ENCODE results near the gene KAT6B.

Gene KAT6B

DNA sequence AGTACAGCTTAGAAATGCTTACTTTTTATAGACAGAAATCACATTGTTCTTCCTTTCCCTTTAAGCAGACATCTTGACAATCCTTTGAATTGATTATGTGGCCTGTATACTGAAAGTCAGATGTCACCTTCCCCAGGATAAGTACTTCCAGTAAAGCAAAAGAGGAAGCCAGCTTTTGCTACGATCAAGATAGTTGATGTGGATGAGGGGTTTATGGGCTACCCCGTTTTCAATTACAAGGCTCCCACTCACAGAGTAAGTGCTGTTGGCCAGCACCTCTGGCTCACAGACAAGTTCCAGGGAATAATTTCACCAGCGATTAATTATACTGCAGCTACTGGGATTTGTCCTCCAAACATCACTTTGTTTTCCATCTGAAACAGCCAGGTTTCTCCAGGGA, 189.9 kb downstream of the KAT6B start:
- TF ChIP-seq, protein P1, sequence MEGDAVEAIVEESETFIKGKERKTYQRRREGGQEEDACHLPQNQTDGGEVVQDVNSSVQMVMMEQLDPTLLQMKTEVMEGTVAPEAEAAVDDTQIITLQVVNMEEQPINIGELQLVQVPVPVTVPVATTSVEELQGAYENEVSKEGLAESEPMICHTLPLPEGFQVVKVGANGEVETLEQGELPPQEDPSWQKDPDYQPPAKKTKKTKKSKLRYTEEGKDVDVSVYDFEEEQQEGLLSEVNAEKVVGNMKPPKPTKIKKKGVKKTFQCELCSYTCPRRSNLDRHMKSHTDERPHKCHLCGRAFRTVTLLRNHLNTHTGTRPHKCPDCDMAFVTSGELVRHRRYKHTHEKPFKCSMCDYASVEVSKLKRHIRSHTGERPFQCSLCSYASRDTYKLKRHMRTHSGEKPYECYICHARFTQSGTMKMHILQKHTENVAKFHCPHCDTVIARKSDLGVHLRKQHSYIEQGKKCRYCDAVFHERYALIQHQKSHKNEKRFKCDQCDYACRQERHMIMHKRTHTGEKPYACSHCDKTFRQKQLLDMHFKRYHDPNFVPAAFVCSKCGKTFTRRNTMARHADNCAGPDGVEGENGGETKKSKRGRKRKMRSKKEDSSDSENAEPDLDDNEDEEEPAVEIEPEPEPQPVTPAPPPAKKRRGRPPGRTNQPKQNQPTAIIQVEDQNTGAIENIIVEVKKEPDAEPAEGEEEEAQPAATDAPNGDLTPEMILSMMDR (IDR thresholded peaks at IDR 0.05) = no peak
- no peak overlapping the region for H3K4me3 ChIP-seq
- no peak overlapping the region for H3K27ac ChIP-seq
- no peak for DNase-seq (ENCODE audit: low spot score)

DNA sequence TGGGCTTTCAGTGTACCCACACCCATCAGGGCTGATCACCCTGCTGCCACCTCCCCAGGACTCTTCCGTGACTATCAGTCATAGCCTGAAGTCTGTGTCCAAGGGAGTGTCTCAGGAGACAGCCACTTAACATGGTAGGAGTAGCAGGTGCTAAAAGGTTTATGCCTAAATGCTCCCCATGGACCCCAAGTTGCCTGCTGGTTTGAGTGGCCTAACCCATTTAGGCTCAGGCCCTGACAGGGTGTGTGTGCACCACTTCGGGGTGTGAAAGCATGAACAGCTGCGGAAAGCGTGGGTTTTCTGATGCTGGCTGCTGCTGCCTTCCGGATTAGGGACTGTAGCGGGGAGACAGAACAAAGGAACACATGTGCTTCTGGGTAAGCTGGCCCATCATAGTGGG, 191.9 kb downstream of the KAT6B start:
- Histone ChIP-seq H3K4me3 (no peak overlapping the region), H3K27ac (no peak overlapping the region)
- no peak for DNase-seq (ENCODE audit: low spot score)

DNA sequence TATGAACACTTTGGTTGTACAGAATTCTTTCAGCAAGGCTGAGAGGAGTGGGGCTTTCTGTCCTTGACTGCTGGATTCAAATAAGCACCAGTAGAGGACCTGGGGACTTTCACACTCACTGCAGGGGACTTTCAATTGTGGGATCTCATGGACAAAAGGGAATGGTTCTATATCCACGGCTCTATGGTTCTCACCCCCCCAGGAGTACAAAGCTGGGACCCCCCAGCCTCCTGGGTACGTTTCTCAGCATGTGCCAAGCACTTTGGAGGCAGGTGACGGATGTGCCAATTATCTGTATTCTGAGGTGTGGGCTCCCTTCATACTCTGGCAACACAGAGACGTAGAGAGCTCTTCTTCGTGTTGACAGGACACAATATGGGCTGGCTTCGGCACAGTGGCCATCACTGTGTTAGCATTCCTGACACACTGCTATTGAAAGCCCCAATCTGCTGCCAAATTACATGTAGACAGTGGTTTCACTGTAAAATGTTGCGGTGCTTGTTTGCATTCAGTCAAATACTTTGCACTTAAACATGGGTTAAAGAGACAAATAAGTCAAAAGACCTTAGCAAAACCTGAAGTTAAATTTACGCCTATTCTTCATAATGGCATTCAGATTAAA, 192.4 kb downstream of the KAT6B start:
- Histone ChIP-seq H3K27ac (no peak overlapping the region), H3K4me3 (no peak overlapping the region)
- no peak for DNase-seq (ENCODE audit: low spot score)
- TF ChIP-seq, protein P1 (IDR thresholded peaks at IDR 0.05) = no peak

More for the DNA sequence above, 191.9 kb downstream of the KAT6B start:
- TF ChIP-seq, protein P1 (IDR thresholded peaks at IDR 0.05) = no peak

DNA sequence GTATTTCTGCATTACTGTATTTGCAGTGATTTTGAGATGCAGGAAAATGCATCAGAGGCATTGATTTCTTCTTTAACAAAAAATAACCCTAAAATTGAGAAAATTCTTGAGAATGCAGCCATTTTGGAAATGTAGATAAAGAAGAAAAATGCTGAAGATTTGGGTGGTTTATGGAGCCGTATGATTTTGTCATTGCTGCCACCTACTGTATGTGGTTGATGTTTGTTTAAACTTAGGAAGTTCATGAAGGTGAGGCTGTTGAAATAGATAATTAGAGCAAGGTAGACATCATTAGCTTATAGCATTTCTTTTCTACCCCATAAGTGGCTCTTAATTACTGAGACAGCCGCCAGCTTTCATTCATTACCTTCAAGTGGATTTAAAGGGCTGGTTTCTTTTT, 193.0 kb downstream of the KAT6B start:
- Histone ChIP-seq H3K4me3 (no peak overlapping the region), H3K27ac (no peak overlapping the region)
- TF ChIP-seq, protein P1 (IDR thresholded peaks at IDR 0.05) = no peak
- no peak for DNase-seq (ENCODE audit: low spot score)

DNA sequence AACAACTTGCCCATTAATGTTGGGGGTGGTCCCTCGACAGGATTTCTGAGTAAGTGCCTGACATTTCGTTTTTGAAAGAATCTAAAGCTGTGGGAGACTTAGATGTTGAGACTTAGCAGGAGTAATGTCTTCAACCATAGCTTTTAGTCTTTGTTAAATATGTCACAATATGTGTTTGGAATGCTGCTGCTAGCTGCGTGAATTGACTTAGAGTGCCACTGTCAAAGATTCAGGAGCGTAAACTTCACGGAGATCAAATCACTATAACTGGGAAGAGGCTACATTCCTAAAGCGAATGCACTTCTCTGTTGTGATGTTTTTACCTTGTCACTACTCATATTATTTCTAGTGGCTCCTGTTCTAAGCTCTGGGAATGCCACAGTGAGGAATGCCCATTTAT, 193.8 kb downstream of the KAT6B start:
- H3K4me3 ChIP-seq = no peak overlapping the region
- no peak overlapping the region for H3K27ac ChIP-seq
- no peak for DNase-seq (ENCODE audit: low spot score)
- TF ChIP-seq, protein P1 (IDR thresholded peaks at IDR 0.05) = no peak

DNA sequence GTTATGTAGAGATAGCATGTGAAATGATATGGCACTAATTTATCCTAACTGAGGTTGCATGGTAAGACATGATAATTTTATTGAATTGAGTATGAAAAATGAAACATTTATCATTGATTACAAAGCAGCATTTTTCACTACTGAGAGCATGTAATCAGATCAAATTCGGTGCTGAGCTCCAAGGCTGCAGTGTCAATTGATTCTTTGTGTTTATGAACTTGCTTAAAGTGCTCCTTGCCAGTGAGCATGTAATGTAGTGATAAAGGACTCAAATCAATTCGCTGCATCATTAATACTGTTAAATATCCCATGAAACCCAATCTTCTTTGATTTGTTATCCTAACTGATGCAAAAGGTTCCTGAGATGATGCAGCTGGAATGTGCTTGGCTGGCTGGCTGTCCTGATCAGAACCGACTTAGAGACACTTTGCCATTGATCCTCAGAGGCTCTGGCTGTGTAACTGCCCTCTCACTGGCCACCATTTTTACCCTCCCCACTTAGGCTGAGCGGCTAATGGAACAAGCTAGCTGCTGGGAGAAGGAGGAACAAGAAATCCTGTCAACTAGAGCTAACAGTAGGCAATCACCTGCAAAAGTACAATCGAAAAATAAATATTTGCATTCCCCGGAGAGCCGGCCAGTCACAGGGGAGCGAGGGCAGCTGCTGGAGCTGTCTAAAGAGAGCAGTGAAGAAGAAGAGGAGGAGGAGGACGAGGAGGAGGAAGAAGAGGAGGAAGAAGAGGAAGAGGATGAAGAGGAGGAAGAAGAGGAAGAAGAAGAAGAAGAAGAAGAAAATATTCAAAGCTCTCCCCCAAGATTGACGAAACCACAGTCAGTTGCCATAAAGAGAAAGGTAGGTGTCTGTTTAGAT, 195.2 kb downstream of the KAT6B start:
- TF ChIP-seq, protein P1 (IDR thresholded peaks at IDR 0.05) = no peak
- no peak overlapping the region for H3K4me3 ChIP-seq
- no peak overlapping the region for H3K27ac ChIP-seq
- DNase-seq (ENCODE audit: low spot score) = no peak

DNA sequence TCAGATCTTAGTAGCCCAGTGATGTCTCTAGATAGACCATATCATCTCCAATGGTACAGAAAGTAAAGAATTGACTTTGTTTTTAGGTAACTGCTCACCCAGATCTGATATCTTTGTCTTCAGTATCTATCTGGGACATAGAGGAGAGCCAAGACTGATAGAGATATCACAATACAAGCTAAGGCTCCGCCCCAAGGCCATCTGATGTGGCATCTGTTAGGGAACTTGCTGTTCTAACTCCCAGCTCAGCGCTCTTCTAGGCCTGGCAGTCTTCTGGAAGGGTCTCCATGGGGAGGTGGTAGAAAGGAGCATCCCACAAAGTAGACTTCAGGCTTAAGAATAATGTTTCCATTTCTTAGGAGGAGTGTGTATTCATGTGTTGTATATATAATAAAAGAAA, 196.7 kb downstream of the KAT6B start:
- no peak overlapping the region for H3K4me3 ChIP-seq
- no peak for DNase-seq (ENCODE audit: low spot score)
- TF ChIP-seq, protein P1 (IDR thresholded peaks at IDR 0.05) = no peak
- H3K27ac ChIP-seq = no peak overlapping the region

All from coronary artery (tissue), 2 donors.